NOMO-1 treated with DMSO at 0.1 percent for 48 hours (cell line): ENCODE results near the gene PUS1.

Source experiments
- DNase-seq: peaks from one replicate; lab custom pipeline; 2025; ENCODE audit not compliant: unreplicated experiment; lab: John Stamatoyannopoulos, UW

Gene PUS1

DNA sequence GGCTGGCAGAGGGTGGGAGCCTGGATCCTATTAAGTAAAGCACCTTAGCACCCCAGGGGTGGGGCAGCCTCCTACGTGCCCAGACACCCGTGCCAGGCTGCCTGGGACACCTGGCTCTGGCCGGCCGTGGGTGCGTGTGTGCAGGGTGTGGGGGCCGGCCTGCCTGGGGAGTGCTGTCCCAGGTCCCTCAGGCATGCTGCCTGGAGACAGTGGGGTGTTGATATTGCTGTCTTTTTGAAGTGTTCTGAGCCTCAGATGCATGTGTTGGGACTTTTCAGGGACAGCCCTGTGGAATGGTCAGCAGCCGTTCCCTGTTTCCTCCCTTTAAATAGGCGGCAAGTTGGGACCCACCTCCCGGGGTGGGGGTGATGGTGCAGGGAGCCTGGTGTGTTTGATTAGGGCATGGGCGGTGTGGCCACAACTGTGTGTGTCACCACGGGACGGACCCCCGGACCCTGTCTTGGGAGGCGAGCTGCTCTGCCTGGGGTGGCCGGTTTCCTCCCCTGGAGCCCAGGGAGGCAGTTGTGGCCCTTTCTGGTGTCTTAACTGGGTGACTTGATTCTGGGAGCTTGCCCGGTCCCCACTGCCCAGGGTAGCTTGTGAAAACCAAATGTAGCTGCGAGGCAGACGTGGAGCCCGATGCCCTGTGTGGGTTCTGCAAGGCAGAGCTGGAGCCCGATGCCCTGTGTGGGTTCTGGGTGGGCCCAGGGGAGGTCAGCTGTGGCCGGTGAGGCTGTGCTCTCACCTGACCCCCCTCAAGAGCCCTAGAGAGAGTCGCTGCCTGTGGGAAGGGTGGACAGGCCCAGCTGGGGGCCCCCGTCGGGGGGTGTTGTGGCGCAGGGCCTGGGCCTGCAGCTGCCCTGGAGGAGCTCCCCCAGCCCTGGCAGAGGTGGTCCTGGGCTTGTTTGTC lies 26.5 kb upstream of the PUS1 start:
- DNase-seq: no peak

DNA sequence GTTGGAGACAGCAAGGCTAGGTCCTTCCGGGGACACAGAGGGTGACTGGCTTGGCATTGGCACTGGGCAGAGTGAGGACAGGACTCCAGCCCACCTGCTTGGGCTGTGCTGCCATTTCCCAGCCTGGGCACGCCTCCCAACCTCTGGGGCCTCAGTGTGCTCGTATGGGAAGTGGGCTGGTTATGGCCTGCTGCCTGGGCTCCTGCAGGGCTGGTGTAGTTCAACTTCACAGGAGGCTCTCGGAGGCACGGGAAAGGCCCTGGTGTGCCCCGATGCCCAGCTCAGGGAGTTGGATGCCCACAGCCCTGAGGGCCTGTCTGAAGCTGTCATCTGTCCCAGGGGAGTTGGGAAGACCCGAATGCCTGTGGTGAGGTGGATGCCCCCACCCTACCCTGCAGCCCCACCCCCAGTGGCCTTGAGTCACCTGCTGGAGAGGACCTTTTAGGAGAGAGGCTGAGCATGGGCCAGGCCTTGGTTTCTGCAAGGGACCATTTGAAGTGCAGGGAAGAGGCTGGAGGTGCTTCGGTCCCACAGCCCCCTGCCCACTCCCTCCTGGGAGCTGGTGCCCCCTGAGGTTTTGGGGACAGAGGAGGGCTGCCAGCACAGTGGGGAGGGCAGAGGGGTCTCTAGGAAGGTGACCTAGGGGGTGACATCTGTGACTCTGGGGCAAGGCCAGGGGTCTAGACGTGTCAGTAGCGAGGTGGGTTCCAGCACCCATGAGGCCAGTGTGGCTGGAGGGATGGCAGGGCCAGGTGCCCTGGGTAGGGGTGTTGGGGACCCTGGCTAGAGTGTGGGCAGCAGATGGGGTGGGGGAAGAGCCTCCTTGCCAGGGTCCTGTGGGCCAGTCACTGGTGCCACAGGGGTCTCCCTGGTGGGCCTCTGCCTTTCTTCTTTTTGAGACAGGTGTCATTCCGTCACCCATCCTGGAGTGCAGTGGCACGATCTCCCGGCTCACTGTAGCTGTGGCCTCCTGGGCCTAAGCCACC lies 25.5 kb upstream of the PUS1 start:
- DNase-seq: no peak

DNA sequence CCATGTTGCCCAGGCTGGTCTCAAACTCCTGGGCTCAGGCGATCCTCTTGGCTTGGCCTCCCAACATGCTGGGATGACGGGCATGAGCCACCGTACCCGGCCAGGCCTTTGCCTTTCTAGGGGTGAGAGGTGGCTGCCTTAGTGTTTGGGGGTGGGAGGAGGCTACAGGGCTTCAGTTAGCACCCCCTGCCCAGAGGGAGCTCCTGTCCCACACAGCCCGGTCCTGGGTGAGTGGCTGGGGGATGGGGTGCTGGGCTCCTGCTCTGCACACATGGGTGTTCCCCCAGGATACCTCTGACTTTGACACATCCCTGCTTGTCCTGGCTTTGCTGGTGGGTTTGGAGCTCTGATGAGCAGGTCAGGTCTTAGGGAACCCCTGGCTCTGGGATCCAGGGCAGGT lies 24.7 kb upstream of the PUS1 start:
- DNase-seq: no peak

DNA sequence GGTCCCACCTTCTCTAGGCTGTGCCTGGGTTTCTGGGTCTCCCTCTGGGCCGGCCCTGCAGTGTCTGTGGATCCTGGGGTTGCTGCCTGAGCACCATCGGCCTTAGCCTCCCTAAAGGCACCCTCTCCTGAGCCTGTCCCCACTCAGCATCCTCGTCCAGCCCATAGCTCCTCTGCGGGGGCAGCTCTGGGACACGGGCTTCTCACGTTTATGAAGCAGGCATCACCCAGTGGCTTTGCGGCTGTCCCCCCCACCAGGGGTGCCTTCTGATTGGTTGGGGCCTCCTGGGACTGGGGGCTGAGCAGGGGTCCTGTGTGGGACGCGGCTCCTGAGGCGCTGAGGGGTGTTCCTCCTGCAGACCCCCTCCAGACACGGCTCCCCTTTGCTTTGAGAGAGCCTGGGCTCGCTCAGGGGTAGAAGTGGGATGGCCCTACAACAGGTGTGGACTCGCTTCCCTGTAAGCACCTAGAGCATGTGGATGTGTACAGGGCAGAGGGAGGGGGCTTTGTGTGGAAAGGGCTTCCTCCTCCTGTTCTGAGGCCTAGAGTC lies 23.9 kb upstream of the PUS1 start:
- no peak for DNase-seq

DNA sequence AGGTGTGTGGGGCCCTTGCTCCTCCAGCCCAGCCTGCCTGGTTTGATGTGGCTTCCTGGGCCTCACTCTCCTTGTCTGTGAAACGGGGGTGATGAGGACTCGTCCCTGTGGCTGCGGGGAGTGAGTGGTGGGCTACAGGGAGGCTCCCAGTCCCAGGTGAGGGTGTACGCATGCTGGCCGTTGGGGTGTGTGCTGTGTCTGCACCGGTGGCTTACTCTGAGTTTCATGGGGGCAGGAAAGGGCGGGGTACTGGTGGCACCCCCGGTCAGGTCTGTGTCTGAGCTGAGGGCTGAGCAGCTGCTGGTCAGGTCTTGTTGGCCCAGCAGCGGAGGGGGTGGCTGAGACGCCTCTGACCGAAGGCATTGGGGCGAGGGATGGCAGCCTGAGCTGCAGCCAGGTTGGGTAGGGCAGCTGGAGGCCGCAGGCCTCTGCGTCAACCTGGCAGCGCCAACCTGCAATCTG lies 23.4 kb upstream of the PUS1 start:
- no peak for DNase-seq

DNA sequence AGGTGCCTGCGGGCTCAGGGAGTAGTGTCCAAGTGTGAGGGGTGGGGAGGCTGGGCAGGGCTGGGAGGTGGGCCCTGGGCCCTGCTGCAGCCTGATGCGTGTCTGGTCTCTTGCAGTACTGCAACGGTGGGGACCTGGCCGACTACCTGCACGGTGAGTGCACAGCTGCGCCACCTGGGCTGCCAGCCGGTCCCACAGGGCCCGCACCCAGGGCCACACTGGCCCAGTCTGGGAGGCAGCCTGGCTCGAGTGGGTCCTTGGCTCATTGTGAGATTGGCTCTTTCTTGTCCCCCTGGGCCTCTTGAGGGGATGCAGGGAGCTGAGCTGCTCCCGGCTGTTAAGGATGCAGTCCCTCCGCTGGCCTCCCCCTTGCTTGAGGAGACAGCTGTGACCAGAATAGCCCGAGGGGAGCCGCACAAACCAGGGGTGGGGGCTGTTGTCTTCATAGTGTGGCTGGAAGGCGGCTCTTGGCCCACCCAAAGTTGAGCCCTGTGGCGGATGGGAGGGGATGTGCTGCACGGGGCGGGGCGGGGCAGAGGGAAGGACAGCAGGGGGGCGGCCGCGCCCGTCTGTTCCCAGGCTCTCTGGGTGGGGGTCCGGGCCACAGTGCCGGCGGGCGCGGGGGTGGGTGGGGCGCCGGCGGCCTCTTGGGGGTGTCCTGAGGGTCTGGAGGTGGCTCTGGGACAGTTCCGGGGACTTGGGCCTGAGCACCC lies 21.5 kb upstream of the PUS1 start:
- DNase-seq: no peak

DNA sequence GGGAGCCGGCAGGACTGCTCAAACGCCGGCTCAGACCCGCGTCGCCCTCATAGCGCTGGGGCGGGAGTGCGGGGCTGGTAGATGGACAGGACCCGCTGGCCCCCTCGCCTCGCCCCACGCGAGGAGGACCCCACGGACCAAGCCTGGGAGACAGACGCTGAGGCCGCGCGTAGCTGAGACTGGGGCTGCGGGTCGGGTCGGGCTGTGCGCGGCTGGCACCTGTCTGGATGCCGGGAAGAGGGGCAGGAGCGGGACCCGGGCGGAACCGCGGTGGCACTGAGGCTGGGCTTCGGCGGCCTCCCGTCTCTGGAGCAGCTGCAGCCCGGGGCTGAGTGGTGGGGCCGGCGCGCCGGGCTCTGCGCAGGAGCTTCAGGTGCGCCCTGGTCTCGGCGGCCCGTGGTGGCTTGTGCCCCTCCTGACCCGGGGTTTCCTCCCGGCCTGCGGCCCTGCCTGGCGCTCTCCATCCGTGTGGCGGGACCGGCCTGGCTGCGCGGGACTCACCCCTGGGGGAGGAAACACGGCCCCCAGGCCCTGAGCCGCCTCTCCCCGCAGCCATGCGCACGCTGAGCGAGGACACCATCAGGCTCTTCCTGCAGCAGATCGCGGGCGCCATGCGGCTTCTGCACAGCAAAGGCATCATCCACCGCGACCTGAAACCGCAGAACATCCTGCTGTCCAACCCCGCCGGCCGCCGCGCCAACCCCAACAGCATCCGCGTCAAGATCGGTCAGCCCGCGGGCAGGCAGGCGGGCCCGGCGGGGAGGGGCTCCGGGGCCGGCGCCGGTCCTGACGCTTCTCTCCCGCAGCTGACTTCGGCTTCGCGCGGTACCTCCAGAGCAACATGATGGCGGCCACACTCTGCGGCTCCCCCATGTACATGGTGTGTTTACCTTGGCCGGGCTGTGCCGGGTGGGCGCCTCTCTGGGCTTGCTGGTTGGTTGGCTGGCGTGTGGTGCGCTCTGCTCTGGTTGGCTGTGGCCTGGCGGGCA lies 20.7 kb upstream of the PUS1 start:
- no peak for DNase-seq

DNA sequence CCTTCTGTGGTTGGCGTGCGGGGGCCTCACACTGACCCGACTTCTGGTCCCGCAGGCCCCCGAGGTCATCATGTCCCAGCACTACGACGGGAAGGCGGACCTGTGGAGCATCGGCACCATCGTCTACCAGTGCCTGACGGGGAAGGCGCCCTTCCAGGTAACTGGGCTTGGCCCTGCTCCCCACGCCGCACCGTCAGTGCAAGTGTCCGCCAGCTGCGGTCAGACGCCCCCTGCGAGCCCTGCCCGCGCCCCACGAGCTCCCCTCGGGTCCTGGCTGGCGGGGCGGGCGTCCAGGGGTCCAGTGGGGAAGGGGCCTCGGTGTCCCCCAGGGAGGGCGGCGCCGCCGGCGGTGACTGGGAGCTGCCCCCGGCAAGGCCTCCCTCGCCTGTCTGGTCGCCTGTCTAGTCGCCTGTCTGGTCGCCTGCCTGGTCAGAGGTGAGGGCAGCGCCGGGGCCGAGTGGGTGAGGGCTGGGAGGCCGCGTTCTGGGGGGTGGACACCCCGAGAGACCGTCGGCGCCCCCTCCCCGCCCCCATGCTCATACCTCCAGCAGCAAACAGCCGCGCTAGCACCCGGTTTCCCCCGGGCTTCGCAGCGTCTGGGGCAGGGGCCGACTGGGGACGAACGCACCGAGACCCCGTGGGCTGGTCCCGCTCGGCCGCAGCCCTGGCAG lies 19.9 kb upstream of the PUS1 start:
- DNase-seq: no peak

DNA sequence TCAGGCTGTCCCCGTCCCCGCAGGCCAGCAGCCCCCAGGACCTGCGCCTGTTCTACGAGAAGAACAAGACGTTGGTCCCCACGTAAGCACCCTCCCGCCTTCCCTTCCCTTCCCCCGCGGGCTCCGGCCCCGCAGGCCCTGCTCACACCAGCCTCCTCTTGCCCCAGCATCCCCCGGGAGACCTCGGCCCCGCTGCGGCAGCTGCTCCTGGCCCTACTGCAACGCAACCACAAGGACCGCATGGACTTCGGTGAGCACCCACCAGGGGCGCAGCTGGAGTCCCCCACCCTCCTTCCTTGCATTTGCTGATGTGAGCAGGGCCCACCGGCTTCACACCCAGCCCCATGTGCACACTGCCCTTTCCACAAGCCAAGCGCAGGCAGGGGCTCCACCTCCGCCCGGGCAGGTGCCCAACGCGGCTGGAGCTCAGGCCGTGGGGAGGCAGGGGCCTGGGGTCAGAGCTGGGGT lies 19.3 kb upstream of the PUS1 start:
- no peak for DNase-seq

DNA sequence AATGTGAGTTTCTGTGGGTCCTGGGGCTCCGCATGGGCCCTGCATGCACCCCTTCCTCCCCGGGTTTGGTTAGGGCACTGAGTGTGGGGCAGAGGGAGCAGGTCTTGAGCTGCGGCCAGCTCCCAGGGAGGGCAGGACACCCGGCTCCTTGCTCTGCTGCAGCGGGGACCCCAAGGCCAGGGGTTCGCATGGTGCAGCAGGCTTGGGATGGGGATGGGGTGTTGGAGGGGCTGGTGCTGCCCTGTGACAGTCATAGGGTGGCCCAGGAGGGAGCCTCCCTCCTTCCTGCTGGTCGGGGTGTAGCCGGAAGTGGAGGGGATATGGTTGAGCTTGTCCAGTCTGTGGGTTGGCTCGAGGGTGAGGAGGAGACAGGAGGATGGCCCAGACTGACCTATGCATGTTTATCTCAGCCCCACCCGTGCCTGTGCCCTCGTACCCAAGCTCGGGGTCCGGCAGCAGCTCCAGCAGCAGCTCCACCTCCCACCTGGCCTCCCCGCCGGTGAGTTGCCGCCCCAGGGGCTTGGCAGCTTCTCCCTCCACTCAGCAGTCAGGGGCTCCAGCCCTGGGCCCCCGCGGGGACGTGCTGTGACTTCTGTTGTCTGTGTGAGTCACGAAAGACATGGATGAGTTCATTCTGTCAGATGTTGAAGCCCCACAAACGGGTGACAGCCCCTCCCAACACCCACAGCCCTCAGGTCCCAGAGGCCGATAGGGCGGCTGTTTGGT lies 18.6 kb upstream of the PUS1 start:
- no peak for DNase-seq

DNA sequence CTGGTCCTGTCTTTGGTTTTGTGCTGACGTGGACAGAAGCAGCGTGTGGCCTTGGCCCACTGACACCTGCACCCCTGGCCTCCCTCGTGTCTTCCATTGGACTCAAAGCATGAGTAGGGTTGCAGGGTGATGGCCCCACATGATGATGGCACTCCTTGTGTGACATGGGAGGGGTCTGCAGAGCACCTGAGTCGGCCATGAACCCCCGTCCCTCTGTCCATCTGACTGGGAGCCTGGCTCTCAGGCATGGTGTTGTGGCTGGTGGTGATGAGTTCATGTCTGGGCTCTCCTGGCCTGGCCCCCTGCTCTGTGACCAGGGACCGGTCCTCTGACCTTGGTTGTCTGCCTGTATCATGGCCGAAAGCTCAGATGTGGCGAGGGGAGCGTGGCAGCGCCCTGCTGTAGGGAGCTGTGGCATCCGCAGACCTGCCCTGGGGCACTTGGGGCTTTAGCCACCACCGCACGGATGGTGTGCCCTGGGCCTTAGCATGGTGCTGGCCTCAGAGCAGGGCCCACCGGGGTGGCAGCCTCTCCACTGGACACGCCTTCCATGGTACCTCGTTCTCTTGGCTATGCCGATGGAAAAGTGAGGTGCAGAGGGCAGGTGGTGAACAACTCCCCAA lies 17.9 kb upstream of the PUS1 start:
- DNase-seq: no peak

DNA sequence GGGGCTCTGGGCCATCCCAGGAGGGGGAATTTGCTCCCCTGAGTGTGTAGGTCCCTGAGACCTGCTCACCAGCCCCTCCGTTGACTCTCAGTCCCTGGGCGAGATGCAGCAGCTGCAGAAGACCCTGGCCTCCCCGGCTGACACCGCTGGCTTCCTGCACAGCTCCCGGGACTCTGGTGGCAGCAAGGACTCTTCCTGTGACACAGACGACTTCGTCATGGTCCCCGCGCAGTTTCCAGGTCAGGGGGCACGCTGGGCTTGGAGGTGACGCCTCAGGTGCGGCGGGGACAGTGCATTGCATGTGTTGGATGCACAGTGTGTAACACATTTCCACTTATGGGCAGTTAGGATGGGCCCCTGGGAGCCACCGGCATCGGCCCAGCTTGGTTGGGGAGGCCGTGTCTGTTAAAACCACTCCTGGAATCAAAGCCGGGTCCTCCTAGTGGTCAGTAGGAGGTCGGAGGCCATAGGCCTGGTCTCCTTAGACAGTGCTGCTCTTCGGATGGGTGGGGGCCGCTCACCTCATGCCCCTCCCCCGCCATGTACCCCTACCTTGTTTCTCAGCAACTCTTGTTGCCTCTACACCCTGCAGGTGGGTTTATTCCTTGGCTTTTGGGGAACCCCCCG lies 17.1 kb upstream of the PUS1 start:
- no peak for DNase-seq

DNA sequence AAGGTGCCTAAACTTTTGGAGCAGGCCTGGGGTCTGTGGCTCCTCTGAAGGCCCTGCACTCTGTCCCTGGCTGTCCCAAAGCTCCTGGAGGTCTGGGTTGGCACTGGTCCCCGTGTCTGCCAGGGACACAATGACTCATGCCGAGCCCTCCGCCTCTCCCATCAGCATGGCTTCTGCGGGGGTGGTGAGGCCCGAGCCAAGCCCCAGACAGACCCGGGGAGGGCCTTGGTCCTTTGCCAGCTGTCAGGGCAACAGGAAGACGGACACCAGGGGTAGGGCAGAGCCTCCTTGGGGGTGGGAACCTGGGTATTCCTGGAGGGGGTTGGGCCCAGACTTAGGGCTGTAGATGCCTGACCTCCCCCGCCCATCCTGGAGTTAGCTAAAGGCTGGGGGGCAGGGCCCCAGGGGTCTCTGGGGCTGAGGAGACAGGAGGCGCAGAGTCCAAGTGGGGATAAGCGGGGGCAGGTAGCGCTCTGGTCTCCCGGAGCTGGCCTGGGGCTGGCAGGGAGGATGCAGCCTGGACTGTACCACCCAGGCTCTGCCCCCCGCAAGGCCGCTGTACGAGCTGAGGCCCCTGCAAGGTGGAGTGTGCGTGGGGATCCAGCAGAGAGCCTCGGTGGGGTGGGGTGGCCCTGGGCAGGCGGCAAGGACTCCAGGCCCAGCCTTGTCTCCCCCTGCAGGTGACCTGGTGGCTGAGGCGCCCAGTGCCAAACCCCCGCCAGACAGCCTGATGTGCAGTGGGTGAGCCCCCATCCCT lies 16.4 kb upstream of the PUS1 start:
- no peak for DNase-seq

DNA sequence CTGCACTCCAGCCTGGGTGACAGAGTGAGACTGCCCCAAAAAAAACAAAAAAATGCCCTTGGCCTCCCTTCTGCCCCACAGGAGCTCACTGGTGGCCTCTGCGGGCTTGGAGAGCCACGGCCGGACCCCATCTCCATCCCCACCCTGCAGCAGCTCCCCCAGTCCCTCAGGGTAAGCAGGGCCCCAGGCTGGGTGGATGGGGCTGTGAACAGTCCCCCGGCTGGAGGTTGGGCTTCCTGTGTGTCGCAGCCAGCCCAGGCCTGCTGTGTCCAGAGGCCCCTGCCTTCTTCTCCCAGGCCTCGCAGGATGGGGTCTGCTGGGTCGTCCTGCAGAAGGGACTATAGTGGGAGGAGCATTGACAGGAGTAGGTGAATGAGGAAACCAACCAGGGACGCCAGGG lies 15.4 kb upstream of the PUS1 start:
- DNase-seq: no peak

DNA sequence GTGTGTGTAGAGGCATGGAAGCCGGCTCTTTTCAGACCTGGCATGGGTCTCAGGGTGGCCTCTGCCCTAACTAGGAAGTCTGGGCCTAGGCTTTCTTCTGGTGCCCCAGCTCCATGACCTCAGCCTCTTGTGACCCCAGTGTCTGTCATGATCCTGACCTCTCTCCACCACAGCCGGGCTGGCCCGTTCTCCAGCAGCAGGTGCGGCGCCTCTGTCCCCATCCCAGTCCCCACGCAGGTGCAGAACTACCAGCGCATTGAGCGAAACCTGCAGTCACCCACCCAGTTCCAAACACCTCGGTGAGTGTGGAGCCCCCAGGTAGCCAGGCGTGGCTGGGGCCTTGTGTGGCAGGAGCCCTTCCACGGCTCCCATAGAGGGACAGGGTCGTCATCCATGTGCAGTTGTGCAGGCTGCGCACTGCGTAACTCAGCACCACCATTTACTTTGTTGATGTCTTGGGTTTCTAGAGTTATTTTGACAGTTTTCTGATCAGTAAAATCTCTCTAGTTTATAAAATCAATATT lies 14.8 kb upstream of the PUS1 start:
- DNase-seq: no peak

DNA sequence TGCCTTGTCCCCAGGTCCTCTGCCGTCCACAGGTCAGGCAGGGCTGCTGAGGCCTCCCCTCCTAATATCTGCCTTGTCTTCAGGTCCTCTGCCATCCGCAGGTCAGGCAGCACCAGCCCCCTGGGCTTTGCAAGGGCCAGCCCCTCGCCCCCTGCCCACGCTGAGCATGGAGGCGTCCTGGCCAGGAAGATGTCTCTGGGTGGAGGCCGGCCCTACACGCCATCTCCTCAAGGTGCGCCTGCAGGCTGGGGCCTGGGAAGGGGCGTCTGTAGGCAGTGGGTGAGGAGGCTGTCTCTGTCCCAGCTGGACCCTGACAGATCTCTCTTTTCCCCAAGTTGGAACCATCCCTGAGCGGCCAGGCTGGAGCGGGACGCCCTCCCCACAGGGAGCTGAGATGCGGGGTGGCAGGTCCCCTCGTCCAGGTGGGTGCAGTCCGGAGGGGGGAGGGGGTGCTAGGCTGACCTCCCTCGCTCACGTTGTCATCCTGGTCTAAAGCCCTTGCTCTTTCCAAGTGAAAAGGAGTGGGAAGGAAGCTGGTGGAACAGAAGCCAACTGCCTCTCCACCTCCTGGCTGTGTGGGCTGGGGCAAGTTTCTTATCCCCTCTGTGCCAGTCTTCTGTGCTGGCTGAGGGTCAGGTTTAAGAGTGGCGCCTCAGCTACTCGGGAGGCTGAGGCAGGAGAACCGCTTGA lies 13.9 kb upstream of the PUS1 start:
- DNase-seq: no peak
